ENCODE measurements around the gene PRTG. TPM values are rescaled to one million over a fixed set of nuclear protein-coding genes. Genes with fewer than 3 reads are reported as not detected.

Gene PRTG
- total RNA-seq, 1 experiment from 2014 or later = 11.4 TPM

- ChIA-PET POLR2A (interaction anchor here (0.6 kb wide), 2 partner anchors 14 to 31 kb away, joined by 3 to 5 read pairs; no protein-coding TSS in a partner anchor), CTCF (no interaction called here)
- no peak for ATAC-seq
- no TSS peak for BruUV-seq (replicated peaks)
- Histone ChIP-seq H3K27ac (ENCODE audit: low read length) (no peak overlapping the region), H3K27me3 (ENCODE audit: control insufficient read depth, insufficient read depth, low read length) (no peaks in the 10 kb centered on the region), H3K4me3 (ENCODE audit: low read depth in 2 of 2, low read length in 2 of 2) (no peak overlapping the region), H3K9me3 (ENCODE audit: control insufficient read depth, insufficient read depth, low read depth, low read length) (no peaks in the 10 kb centered on the region), H3K36me3 (ENCODE audit: control insufficient read depth, insufficient read depth, low read length) (no peaks in the 10 kb centered on the region), H3K4me1 (ENCODE audit: control insufficient read depth, insufficient read depth, low read length) (peaks cover 15% of the 10 kb centered on the region)
- intact Hi-C loops (cut with micrococcal nuclease; ENCODE audit: unreplicated experiment) = no loop called here
- in situ Hi-C loops (cut with HindIII; ENCODE audit: low pct_unique_long_range_greater_than_20kb, low sequenced_read_pairs) = no loop called here
- DNase-seq (ENCODE audit: low read depth, low spot score) = no peak
- TF ChIP-seq SIN3A (IDR thresholded peaks at IDR 0.05; ENCODE audit: borderline replicate concordance, insufficient read depth, low read depth, low read length) = no peak
- TF ChIP-seq, protein P1, sequence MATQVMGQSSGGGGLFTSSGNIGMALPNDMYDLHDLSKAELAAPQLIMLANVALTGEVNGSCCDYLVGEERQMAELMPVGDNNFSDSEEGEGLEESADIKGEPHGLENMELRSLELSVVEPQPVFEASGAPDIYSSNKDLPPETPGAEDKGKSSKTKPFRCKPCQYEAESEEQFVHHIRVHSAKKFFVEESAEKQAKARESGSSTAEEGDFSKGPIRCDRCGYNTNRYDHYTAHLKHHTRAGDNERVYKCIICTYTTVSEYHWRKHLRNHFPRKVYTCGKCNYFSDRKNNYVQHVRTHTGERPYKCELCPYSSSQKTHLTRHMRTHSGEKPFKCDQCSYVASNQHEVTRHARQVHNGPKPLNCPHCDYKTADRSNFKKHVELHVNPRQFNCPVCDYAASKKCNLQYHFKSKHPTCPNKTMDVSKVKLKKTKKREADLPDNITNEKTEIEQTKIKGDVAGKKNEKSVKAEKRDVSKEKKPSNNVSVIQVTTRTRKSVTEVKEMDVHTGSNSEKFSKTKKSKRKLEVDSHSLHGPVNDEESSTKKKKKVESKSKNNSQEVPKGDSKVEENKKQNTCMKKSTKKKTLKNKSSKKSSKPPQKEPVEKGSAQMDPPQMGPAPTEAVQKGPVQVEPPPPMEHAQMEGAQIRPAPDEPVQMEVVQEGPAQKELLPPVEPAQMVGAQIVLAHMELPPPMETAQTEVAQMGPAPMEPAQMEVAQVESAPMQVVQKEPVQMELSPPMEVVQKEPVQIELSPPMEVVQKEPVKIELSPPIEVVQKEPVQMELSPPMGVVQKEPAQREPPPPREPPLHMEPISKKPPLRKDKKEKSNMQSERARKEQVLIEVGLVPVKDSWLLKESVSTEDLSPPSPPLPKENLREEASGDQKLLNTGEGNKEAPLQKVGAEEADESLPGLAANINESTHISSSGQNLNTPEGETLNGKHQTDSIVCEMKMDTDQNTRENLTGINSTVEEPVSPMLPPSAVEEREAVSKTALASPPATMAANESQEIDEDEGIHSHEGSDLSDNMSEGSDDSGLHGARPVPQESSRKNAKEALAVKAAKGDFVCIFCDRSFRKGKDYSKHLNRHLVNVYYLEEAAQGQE (IDR thresholded peaks at IDR 0.05; ENCODE audit: insufficient read depth in 1 of 2, low read depth in 2 of 2, low read length in 1 of 2) = no peak
- TF ChIP-seq POLR2AphosphoS5 (IDR thresholded peaks at IDR 0.05; ENCODE audit: low read depth, low read length) = no peak
- TF ChIP-seq, protein P2, sequence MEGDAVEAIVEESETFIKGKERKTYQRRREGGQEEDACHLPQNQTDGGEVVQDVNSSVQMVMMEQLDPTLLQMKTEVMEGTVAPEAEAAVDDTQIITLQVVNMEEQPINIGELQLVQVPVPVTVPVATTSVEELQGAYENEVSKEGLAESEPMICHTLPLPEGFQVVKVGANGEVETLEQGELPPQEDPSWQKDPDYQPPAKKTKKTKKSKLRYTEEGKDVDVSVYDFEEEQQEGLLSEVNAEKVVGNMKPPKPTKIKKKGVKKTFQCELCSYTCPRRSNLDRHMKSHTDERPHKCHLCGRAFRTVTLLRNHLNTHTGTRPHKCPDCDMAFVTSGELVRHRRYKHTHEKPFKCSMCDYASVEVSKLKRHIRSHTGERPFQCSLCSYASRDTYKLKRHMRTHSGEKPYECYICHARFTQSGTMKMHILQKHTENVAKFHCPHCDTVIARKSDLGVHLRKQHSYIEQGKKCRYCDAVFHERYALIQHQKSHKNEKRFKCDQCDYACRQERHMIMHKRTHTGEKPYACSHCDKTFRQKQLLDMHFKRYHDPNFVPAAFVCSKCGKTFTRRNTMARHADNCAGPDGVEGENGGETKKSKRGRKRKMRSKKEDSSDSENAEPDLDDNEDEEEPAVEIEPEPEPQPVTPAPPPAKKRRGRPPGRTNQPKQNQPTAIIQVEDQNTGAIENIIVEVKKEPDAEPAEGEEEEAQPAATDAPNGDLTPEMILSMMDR (IDR thresholded peaks at IDR 0.05) = no peak
- TF ChIP-seq TCF7L2 (IDR thresholded peaks at IDR 0.05; ENCODE audit: low read depth, low read length) = no peak
Observed at GRCh38 chr15:55710286-55710685, 32.7 kb downstream of the PRTG start.

DNA sequence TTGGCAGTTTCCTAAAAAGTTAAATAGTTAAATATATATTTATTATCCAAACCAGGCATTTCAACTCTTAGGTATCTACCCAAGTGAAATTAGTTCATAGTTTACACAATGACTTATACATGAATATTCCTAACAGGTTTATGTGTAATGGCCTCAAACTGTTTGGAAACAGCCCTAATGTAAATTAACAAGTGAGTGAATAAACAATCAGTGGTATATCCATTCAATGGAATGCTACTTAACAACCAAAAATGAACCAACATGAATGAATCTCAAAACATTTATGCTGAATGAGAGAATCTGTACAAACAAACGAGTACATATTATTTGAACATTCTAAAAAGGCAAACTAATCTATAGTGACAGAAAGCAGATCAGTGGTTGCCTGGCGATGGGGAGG, 33.5 kb downstream of the PRTG start:
- in situ Hi-C loops (cut with HindIII; ENCODE audit: low pct_unique_long_range_greater_than_20kb, low sequenced_read_pairs) = no loop called here

More for the DNA sequence above, 33.5 kb downstream of the PRTG start:
- BruUV-seq (replicated peaks) = no TSS peak
- TF ChIP-seq, protein P2 (IDR thresholded peaks at IDR 0.05) = no peak
- TF ChIP-seq SIN3A (IDR thresholded peaks at IDR 0.05; ENCODE audit: borderline replicate concordance, insufficient read depth, low read depth, low read length) = no peak
- TF ChIP-seq, protein P1 (IDR thresholded peaks at IDR 0.05; ENCODE audit: insufficient read depth in 1 of 2, low read depth in 2 of 2, low read length in 1 of 2) = no peak
- TF ChIP-seq TCF7L2 (IDR thresholded peaks at IDR 0.05; ENCODE audit: low read depth, low read length) = no peak
- TF ChIP-seq POLR2AphosphoS5 (IDR thresholded peaks at IDR 0.05; ENCODE audit: low read depth, low read length) = no peak
- Histone ChIP-seq H3K36me3 (ENCODE audit: control insufficient read depth, insufficient read depth, low read length) (no peaks in the 10 kb centered on the region), H3K4me3 (ENCODE audit: low read depth in 2 of 2, low read length in 2 of 2) (no peak overlapping the region), H3K9me3 (ENCODE audit: control insufficient read depth, insufficient read depth, low read depth, low read length) (no peaks in the 10 kb centered on the region), H3K4me1 (ENCODE audit: control insufficient read depth, insufficient read depth, low read length) (peaks cover 11% of the 10 kb centered on the region; the same call in 1 of the 2 replicates), H3K27me3 (ENCODE audit: control insufficient read depth, insufficient read depth, low read length) (no peaks in the 10 kb centered on the region), H3K27ac (ENCODE audit: low read length) (no peak overlapping the region)
- POLR2A ChIA-PET = no interaction called here
- no peak for ATAC-seq
- intact Hi-C loops (cut with micrococcal nuclease; ENCODE audit: unreplicated experiment) = no loop called here
- no peak for DNase-seq (ENCODE audit: low read depth, low spot score)
- CTCF ChIA-PET = no interaction called here
